GM12878 (cell line): ENCODE measurements around the gene MS4A6A.
"Not testable (repeated sequence)": the region's sequence is repeated elsewhere in the genome, so short reads cannot be mapped to it uniquely, and the experiment has no call there.

Experiments
- ATF3 ChIP-seq: IDR thresholded peaks from 2 replicates; pipeline ENCODE4 v1.6.1; 2011; ENCODE audit warnings: low read depth, mild to moderate bottlenecking, low read length, moderate library complexity, borderline replicate concordance; ENCODE audit errors: extremely low read depth
- CTCF ChIP-seq, 3 experiments: IDR thresholded peaks in 2 of 3; conservative IDR thresholded peaks in 1 of 3; 2 replicates each; pipeline ENCODE4 v1.5.1; 2011; ENCODE audit warnings: low read depth in 3 of 3, low read length in 3 of 3, mild to moderate bottlenecking in 3 of 3, control low read depth in 2 of 3, moderate library complexity in 2 of 3, inconsistent platforms in 1 of 3, mixed read lengths in 1 of 3; ENCODE audit not compliant: control insufficient read depth in 2 of 3, insufficient read depth in 1 of 3; ENCODE audit errors: extremely low read depth in 1 of 3
- EZH2 ChIP-seq: IDR thresholded peaks from 2 replicates; pipeline ENCODE4 v1.6.1; 2012; ENCODE audit warnings: low read depth, mild to moderate bottlenecking, control low read depth, inconsistent platforms, low read length, borderline replicate concordance; ENCODE audit not compliant: control insufficient read depth
- HCFC1 ChIP-seq: fragments of 150-350 bp; IDR thresholded peaks from 2 replicates; pipeline ENCODE4 v1.6.1; 2014; ENCODE audit warnings: low read length
- MYC ChIP-seq: IDR thresholded peaks from 2 replicates; pipeline ENCODE4 v1.6.1; 2011; ENCODE audit warnings: mild to moderate bottlenecking, low read length, moderate library complexity, inconsistent platforms; ENCODE audit not compliant: insufficient read depth, insufficient replicate concordance, insufficient read length, severe bottlenecking
- NFYA ChIP-seq: IDR thresholded peaks from 2 replicates; pipeline ENCODE4 v1.6.1; 2011; ENCODE audit warnings: low read depth, mild to moderate bottlenecking, low read length, improper control_type of control experiment, borderline replicate concordance
- NRF1 ChIP-seq: conservative IDR thresholded peaks from 2 replicates; pipeline ENCODE4 v1.6.1; 2011; ENCODE audit warnings: mild to moderate bottlenecking, low read depth, low read length, improper control_type of control experiment
- POLR2A ChIP-seq: IDR thresholded peaks from 2 replicates; pipeline ENCODE4 v1.6.1; 2011; ENCODE audit warnings: low read depth, mild to moderate bottlenecking, low read length
- POLR2AphosphoS5 ChIP-seq: IDR thresholded peaks from 2 replicates; pipeline ENCODE4 v1.6.1; 2011; ENCODE audit warnings: mild to moderate bottlenecking, low read length, inconsistent platforms
- SPI1 ChIP-seq: IDR thresholded peaks from 2 replicates; pipeline ENCODE4 v1.6.1; 2011; ENCODE audit warnings: low read depth, mild to moderate bottlenecking, low read length, moderate library complexity, borderline replicate concordance; ENCODE audit not compliant: insufficient read depth
- TAF1 ChIP-seq: IDR thresholded peaks from 2 replicates; pipeline ENCODE4 v1.6.1; 2011; ENCODE audit warnings: mild to moderate bottlenecking, low read depth, low read length, borderline replicate concordance
- ZNF24 ChIP-seq: fragments of 450-650 bp; IDR thresholded peaks from 2 replicates; pipeline ENCODE4 v1.6.1; 2017; ENCODE audit warnings: antibody characterized with exemption, mild to moderate bottlenecking

- not testable (repeated sequence) for TF ChIP-seq ATF3; ZNF24; POLR2A; EZH2; NRF1; POLR2AphosphoS5; HCFC1; CTCF (IDR thresholded peaks at IDR 0.05 in 2 of 3, conservative IDR thresholded peaks at IDR 0.05 in 1 of 3; ENCODE audit: control insufficient read depth in 2 of 3, extremely low read depth in 1 of 3, insufficient read depth in 1 of 3, low read depth in 3 of 3, low read length in 3 of 3); MYC; SPI1; TAF1; NFYA
Measured at GRCh38 chr11:60201334-60201733, 18.5 kb upstream of the MS4A6A start.
